Neural cell (in vitro differentiated cells): ENCODE data around the gene INTS11.

Experiments used
- CTCF ChIP-seq: fragments of 450-650 bp; IDR thresholded peaks from 2 replicates; pipeline ENCODE4 v1.5.1; 2014; ENCODE audit warnings: antibody characterized with exemption, mild to moderate bottlenecking, moderate library complexity; ENCODE audit not compliant: poor library complexity, severe bottlenecking
- EP300 ChIP-seq: fragments of 450-650 bp; conservative IDR thresholded peaks from 2 replicates; pipeline ENCODE4 v1.6.1; 2014; ENCODE audit warnings: antibody characterized with exemption, mild to moderate bottlenecking, moderate library complexity; ENCODE audit not compliant: poor library complexity, severe bottlenecking
- EZH2 ChIP-seq: fragments of 200-600, 300-800 bp; shearing (Covaris generic), sonication (generic); IDR thresholded peaks from 2 replicates; pipeline ENCODE4 v1.6.1; 2014; ENCODE audit warnings: antibody characterized with exemption, low read length, borderline replicate concordance, mild to moderate bottlenecking; ENCODE audit not compliant: insufficient read depth, poor library complexity, severe bottlenecking
- POLR2AphosphoS5 ChIP-seq: IDR thresholded peaks from 2 replicates; pipeline ENCODE4 v1.6.1; 2012
- REST ChIP-seq: IDR thresholded peaks from 2 replicates; pipeline ENCODE4 v1.6.1; 2012; ENCODE audit warnings: borderline replicate concordance
- TAF1 ChIP-seq: IDR thresholded peaks from 2 replicates; pipeline ENCODE4 v1.6.1; 2012; ENCODE audit warnings: low read depth

GRCh38 chr1:1359308-1359663, 34.8 kb upstream of the INTS11 start:
- no peak for TF ChIP-seq CTCF
- TF ChIP-seq EP300 = no peak
- no peak for TF ChIP-seq EZH2
- TF ChIP-seq REST = no peak
- TF ChIP-seq POLR2AphosphoS5 = no peak
- no peak for TF ChIP-seq TAF1
